ENCODE results near the gene ZNF573.

The ZNF573 gene

DNA sequence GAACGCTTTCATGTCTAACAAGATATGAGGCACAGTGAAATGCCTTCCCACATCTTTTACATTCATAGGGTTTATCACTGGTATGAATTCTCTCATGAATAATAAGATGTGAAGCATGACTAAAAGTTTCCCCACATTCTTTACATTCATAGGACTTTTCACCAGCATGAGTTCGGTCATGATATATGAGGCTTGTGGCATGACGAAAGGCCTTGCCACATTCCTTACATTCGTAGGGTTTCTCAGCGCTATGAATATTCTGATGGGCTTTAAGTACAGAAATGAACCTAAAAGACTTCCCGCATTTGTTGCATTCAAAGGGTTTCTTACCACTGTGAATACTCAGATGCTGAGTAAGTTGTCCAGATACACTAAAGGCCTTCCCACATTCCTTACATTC, 81.2 kb downstream of the ZNF573 start:
- TF ChIP-seq, protein P1, sequence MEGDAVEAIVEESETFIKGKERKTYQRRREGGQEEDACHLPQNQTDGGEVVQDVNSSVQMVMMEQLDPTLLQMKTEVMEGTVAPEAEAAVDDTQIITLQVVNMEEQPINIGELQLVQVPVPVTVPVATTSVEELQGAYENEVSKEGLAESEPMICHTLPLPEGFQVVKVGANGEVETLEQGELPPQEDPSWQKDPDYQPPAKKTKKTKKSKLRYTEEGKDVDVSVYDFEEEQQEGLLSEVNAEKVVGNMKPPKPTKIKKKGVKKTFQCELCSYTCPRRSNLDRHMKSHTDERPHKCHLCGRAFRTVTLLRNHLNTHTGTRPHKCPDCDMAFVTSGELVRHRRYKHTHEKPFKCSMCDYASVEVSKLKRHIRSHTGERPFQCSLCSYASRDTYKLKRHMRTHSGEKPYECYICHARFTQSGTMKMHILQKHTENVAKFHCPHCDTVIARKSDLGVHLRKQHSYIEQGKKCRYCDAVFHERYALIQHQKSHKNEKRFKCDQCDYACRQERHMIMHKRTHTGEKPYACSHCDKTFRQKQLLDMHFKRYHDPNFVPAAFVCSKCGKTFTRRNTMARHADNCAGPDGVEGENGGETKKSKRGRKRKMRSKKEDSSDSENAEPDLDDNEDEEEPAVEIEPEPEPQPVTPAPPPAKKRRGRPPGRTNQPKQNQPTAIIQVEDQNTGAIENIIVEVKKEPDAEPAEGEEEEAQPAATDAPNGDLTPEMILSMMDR (IDR thresholded peaks at IDR 0.05; ENCODE audit: low read length, missing control alignments), result no peak
- no peak overlapping the region for H3K4me3 ChIP-seq (replicated peaks; ENCODE audit: low read depth, low read length)

DNA sequence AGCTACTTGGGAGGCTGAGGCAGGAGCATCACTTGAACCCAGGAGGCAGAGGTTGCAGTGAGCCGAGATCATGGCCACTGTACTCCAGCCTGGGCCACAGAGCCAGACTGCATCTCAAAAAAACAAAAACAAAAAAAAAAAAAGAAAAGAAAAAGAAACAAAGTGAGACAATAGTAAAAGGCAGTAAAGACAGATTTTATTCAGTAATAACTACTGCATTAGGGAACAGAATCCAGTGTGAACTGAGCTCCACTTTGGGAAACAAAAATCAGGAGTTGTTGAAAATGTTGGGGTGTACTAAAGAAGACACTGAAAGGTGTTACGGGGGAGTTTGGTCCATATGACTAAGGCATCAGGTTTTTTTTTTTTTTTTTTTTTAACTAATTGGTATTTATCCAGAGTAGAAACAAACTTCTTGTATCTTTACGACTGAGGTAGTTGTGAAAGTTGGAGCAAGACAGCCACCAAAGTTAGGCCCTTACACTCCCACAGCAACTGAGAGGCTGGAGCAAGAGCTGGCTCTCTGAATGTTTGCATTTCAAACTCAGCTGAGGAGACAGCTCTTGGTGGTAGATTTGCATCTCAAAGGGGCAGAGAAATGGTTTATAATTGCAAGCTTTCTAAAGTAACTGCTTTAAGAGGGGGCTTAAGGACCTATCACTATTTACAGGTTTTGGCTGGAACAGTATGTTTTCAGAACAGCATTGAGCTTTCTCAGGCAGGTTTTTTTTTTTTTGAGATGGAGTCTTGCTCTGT, 84.1 kb downstream of the ZNF573 start:
- no peak for DNase-seq (ENCODE audit: low read depth)
- TF ChIP-seq, protein P1 (IDR thresholded peaks at IDR 0.05; ENCODE audit: low read length, missing control alignments), result no peak
- no peak overlapping the region for H3K4me3 ChIP-seq (replicated peaks; ENCODE audit: low read depth, low read length)

More for the DNA sequence above, 81.2 kb downstream of the ZNF573 start:
- no peak for DNase-seq (ENCODE audit: low read depth)

DNA sequence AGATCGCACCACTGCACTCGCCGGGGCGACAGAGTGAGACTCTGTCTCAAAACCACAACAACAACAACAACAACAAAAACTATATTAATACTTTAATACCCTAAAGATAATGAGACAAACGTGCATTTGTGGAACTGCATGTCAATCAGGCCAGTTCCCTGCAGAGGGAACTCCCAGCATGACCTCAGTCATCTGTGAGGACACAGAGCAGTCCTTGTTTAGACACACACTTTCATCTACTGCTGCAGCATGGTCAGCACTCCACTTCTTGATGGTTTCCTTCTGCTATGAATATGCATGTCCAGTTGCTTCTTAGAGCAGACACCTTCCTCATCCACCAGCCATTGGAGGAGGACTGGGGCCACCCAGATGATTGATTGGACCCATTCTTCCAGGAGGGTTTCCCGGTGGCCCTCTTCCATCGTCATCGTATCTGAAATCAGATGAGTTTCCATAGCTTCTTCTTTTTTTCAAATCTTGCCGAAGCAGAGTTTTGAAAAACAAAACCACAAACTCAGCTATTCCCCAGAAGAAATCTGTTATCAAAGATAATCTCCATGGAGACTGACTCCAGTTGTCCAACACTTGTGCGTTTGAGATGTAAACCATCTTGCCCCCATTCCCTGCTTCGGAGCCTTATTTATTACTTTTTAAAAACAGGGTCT, 86.3 kb downstream of the ZNF573 start:
- H3K4me3 ChIP-seq (replicated peaks; ENCODE audit: low read depth, low read length), result no peak overlapping the region
- TF ChIP-seq, protein P1 (IDR thresholded peaks at IDR 0.05; ENCODE audit: low read length, missing control alignments), result no peak
- no peak for DNase-seq (ENCODE audit: low read depth)

DNA sequence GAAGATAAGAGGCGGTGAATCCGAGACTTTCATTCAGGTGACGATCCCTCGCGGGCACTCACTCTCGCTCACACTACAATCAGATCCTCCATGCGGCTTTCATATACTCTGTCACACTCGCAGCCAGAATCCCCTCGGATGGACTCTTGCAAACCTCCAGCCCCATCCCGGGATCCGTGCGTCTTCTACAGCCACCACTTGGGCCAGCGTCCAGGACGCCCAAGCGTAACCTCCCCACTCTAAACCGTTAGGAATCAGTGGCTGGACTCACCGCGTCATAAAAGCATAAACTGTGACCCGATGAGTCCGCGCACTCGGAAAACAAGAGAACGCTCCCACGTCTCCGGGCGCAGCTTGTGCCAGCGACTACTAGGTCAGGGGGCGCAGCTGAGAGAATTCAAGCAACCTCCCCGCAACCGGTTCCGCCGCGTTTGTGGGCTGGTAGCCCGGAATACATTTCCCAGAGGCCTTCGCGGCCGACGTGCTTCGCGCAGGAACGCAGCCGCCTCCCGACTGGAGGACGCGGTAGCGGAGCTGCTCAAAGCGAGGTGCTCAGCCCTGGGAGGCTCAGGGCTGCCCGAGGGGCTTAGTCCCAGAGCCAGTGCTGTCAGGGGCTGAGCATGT, 87.4 kb downstream of the ZNF573 start:
- TF ChIP-seq, protein P1 (IDR thresholded peaks at IDR 0.05; ENCODE audit: low read length, missing control alignments), result no peak
- peak; percentile 91 for DNase-seq (ENCODE audit: low read depth)
- peak overlapping the region; percentile 63 for H3K4me3 ChIP-seq (replicated peaks; ENCODE audit: low read depth, low read length)
